ENCODE data around the gene ZNF385B.

ZNF385B gene

DNA sequence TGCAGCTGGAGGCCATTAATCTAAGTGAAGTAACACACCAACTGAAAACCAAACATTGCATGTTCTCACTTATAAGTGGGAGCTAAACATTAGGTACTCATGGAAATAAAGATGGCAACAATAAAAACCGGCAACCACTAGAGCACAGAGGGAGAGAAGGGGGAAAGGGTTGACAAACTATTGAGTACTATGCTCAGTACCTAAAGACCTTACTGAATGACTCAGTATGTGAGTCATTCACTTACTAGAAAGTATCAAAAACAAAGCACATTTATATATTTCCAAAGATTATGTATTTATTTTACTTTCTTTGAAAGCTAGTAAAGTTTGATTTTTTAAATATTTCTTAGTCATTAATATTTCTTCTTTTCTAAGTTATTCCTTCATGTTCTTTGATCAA is 48.9 kb downstream of the ZNF385B start:
- Histone ChIP-seq H3K27ac (ENCODE audit: low read depth, low read length) (no peak overlapping the region), H3K27me3 (ENCODE audit: low read length) (no peaks in the 10 kb centered on the region), H3K79me2 (ENCODE audit: insufficient read depth, low read length) (peaks cover 35% of the 10 kb centered on the region; the same call in 1 of the 2 replicates), H4K20me1 (ENCODE audit: low read depth, low read length) (no peaks in the 10 kb centered on the region), H3K4me3 (ENCODE audit: insufficient read depth, low read length, poor library complexity, severe bottlenecking) (no peak overlapping the region), H3F3A (ENCODE audit: insufficient read depth) (no peaks in the 10 kb centered on the region), H3K4me2 (ENCODE audit: low read depth, low read length, poor library complexity, severe bottlenecking) (no peak overlapping the region), H3K9me2 (replicated peaks; ENCODE audit: insufficient read depth, low read length) (no peaks in the 10 kb centered on the region), H2AFZ (ENCODE audit: low read depth, low read length, severe bottlenecking) (no peak overlapping the region), H3K9me3 (ENCODE audit: insufficient read depth, low read length) (peaks cover 8% of the 10 kb centered on the region; the same call in 1 of the 2 replicates), H3K9ac (ENCODE audit: low read length) (no peak overlapping the region), H3K36me3 (ENCODE audit: low read length) (no peaks in the 10 kb centered on the region)
- TF ChIP-seq, protein P1, sequence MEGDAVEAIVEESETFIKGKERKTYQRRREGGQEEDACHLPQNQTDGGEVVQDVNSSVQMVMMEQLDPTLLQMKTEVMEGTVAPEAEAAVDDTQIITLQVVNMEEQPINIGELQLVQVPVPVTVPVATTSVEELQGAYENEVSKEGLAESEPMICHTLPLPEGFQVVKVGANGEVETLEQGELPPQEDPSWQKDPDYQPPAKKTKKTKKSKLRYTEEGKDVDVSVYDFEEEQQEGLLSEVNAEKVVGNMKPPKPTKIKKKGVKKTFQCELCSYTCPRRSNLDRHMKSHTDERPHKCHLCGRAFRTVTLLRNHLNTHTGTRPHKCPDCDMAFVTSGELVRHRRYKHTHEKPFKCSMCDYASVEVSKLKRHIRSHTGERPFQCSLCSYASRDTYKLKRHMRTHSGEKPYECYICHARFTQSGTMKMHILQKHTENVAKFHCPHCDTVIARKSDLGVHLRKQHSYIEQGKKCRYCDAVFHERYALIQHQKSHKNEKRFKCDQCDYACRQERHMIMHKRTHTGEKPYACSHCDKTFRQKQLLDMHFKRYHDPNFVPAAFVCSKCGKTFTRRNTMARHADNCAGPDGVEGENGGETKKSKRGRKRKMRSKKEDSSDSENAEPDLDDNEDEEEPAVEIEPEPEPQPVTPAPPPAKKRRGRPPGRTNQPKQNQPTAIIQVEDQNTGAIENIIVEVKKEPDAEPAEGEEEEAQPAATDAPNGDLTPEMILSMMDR (IDR thresholded peaks at IDR 0.05; ENCODE audit: insufficient read depth, low read length, poor library complexity, severe bottlenecking): no peak
- TF ChIP-seq EZH2phosphoT487 (conservative IDR thresholded peaks at IDR 0.05; ENCODE audit: low read length): no peak

DNA sequence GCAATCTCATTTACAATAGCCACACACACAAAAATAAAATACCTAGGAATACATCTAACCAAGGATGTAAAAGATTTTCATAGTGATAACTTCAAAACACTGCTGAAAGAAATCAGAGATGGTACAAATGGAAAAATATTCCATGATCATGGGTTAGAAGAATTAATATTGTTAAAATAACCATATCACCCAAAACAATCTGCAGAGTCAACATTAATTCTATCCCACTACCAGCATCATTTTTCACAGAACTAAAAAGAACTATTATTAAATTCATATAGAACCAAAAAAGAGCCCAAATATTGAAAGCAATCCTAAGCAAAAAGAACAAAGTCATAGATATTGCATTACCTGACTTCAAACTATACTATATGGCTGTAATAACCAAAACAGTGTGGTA is 50.4 kb downstream of the ZNF385B start:
- H3K27ac ChIP-seq (ENCODE audit: low read depth, low read length): no peak overlapping the region
- no peak overlapping the region for H3K4me2 ChIP-seq (ENCODE audit: low read depth, low read length, poor library complexity, severe bottlenecking)
- H3K36me3 ChIP-seq (ENCODE audit: low read length): no peaks in the 10 kb centered on the region
- no peak overlapping the region for H3K4me3 ChIP-seq (ENCODE audit: insufficient read depth, low read length, poor library complexity, severe bottlenecking)
- no peak overlapping the region for H2AFZ ChIP-seq (ENCODE audit: low read depth, low read length, severe bottlenecking)
- no peaks in the 10 kb centered on the region for H3F3A ChIP-seq (ENCODE audit: insufficient read depth)
- no peaks in the 10 kb centered on the region for H3K27me3 ChIP-seq (ENCODE audit: low read length)
- H3K9me3 ChIP-seq (ENCODE audit: insufficient read depth, low read length): peaks cover 8% of the 10 kb centered on the region; the same call in 1 of the 2 replicates
- peaks cover 30% of the 10 kb centered on the region; the same call in 1 of the 2 replicates for H3K79me2 ChIP-seq (ENCODE audit: insufficient read depth, low read length)
- no peaks in the 10 kb centered on the region for H4K20me1 ChIP-seq (ENCODE audit: low read depth, low read length)
- no peak overlapping the region for H3K9ac ChIP-seq (ENCODE audit: low read length)
- TF ChIP-seq, protein P1 (IDR thresholded peaks at IDR 0.05; ENCODE audit: insufficient read depth, low read length, poor library complexity, severe bottlenecking): no peak
- TF ChIP-seq EZH2phosphoT487 (conservative IDR thresholded peaks at IDR 0.05; ENCODE audit: low read length): no peak
- H3K9me2 ChIP-seq (replicated peaks; ENCODE audit: insufficient read depth, low read length): no peaks in the 10 kb centered on the region

DNA sequence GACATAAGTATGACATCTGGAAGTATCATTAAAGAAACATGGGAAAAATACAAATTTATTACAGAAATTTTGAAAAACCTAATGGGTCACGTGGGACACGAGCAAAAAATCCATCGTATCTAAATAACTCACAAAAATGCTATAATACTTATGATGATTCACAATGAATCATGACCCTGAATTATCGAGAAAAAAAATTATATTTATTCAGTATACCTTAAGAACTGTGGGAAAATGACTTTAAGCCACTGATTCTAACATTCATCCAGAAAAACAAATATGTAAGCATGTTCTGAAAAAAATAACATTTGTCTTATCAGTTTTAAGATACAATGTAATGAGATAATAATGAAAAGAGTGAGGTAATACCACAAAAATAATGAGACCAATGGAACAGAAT is 51.8 kb downstream of the ZNF385B start:
- no peak overlapping the region for H3K27ac ChIP-seq (ENCODE audit: low read depth, low read length)
- H3K79me2 ChIP-seq (ENCODE audit: insufficient read depth, low read length): peaks cover 29% of the 10 kb centered on the region; the same call in 1 of the 2 replicates
- no peaks in the 10 kb centered on the region for H3K27me3 ChIP-seq (ENCODE audit: low read length)
- no peaks in the 10 kb centered on the region for H3K36me3 ChIP-seq (ENCODE audit: low read length)
- peaks cover 8% of the 10 kb centered on the region; the same call in 1 of the 2 replicates for H3K9me3 ChIP-seq (ENCODE audit: insufficient read depth, low read length)
- no peaks in the 10 kb centered on the region for H3F3A ChIP-seq (ENCODE audit: insufficient read depth)
- TF ChIP-seq, protein P1 (IDR thresholded peaks at IDR 0.05; ENCODE audit: insufficient read depth, low read length, poor library complexity, severe bottlenecking): no peak
- TF ChIP-seq EZH2phosphoT487 (conservative IDR thresholded peaks at IDR 0.05; ENCODE audit: low read length): no peak
- no peak overlapping the region for H3K9ac ChIP-seq (ENCODE audit: low read length)
- no peaks in the 10 kb centered on the region for H3K9me2 ChIP-seq (replicated peaks; ENCODE audit: insufficient read depth, low read length)
- H3K4me3 ChIP-seq (ENCODE audit: insufficient read depth, low read length, poor library complexity, severe bottlenecking): no peak overlapping the region
- no peaks in the 10 kb centered on the region for H4K20me1 ChIP-seq (ENCODE audit: low read depth, low read length)
- H2AFZ ChIP-seq (ENCODE audit: low read depth, low read length, severe bottlenecking): no peak overlapping the region
- H3K4me2 ChIP-seq (ENCODE audit: low read depth, low read length, poor library complexity, severe bottlenecking): no peak overlapping the region
